Prostate gland (tissue), 2 donors: ENCODE data around the gene TEX47.

Experiments
- CTCF ChIP-seq, 4 experiments: fragments of 200-600 bp in 2 of 4; fragments of 450-650 bp in 2 of 4; sonication (generic) in 2 of 4; IDR thresholded peaks; 1 replicate in 3 of 4; 2 replicates in 1 of 4; pipeline ENCODE4 v1.5.1; 2016 to 2019; ENCODE audit warnings: antibody characterized with exemption in 4 of 4, mild to moderate bottlenecking in 2 of 4, moderate library complexity in 2 of 4
- POLR2AphosphoS5 ChIP-seq: sonication (generic); formaldehyde crosslinking; IDR thresholded peaks from one replicate; pipeline ENCODE4 v1.6.1; 2017; ENCODE audit warnings: antibody characterized with exemption

GRCh38 chr7:88818552-88818951 lies 23.0 kb upstream of the TEX47 start:
- TF ChIP-seq CTCF (IDR thresholded peaks at IDR 0.05) (no peak), POLR2AphosphoS5 (no peak)
